Stimulated activated CD8-positive, alpha-beta memory T cell treated with anti-CD3 and anti-CD28 coated beads, Interleukin-12 subunit alpha, Interleukin-12 subunit beta, amount 100 ng/mL, for 24 hours (primary cell): ENCODE measurements around the gene CENPQ.
A peak's percentile ranks its signal among the peaks of the same experiment; 100 is the strongest.
"Not testable (repeated sequence)": the region's sequence is repeated elsewhere in the genome, so short reads cannot be mapped to it uniquely, and the experiment has no call there.

Experiments used
- DNase-seq: peaks from one replicate; pipeline ENCODE4 v3.0.0-alpha.2; 2020; ENCODE audit errors: extremely low read depth

The CENPQ gene, protein sequence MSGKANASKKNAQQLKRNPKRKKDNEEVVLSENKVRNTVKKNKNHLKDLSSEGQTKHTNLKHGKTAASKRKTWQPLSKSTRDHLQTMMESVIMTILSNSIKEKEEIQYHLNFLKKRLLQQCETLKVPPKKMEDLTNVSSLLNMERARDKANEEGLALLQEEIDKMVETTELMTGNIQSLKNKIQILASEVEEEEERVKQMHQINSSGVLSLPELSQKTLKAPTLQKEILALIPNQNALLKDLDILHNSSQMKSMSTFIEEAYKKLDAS

DNA sequence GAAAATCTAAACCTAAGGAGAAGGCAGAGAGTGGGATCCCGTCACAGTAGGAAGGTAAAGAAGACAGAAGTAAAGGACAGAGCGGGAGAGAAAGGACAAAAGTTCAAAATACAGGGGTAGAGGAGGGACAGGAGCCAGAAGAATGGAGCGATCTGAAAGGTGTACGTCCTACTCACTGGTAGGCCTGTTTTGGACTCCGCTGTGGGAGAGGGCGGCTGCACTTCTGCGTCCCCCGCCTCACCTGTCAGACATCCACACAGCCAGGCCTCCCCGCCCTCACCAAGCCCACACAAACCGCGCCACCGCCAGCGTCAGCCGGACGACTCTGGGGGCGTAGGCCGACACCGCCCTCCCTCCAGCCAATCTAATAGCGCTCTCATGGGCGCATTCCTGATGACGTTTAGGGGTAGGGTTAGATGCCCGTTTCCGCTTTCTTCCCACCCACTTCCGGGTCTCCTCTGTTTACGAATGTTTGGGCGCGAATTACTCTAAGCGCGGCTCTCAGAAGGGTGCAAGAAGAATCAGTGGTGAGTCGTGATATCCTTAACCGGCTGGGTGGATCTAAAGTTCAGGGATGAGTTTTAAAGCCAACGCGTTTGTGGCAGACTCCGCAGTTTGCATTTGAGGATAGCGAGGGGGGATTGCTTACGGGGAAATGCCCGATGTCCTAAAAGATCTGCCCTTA lies at the start of gene CENPQ, which contains the start of gene MMUT:
Gene CENPQ (plus strand): TSS at position 444 of the 685 bp plus-strand sequence. CDS start 6,807 bp downstream, outside the sequence.
Gene MMUT (minus strand): TSS at position 327 of the 685 bp plus-strand sequence. CDS start 3,787 bp downstream, outside the sequence.
- DNase-seq = peak; percentile 79

DNA sequence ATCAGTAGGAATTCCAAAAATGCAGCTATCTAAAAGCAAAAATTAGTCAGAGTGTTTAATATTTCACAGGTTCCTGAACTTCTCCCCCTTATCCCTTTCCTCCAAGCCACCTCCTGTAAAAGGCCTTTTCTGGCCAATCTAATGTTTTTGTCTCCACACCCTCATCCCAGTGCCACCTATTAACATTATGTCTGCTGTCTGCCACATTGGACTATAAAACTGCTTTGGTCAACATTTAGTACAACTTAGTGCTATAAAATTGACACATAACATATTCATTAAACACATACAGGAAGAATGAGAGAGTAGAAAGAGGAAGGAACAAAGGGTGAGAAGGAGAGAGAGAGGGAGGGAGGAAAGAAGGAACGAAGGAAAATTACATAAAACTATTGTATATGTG lies 47.8 kb upstream of the CENPQ start:
- no peak for DNase-seq

DNA sequence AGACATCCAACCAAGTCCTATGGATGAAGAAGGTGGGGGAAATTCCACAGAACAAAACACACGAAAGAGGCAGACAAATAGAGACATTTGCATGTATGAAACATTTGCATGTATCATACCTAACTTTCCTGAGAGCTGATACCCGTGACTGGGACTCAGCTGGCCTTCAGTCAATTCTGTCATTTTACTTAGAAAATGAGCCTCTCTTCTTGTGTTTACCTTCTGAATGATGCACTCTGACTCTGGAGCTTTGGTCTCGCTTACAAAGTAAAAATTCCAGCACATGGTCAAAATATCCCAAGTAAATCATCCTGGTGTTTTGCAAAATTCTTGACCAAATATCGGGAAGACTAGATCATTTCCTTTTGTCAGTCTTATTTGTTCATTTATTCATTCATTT lies 47.0 kb upstream of the CENPQ start:
- no peak for DNase-seq

DNA sequence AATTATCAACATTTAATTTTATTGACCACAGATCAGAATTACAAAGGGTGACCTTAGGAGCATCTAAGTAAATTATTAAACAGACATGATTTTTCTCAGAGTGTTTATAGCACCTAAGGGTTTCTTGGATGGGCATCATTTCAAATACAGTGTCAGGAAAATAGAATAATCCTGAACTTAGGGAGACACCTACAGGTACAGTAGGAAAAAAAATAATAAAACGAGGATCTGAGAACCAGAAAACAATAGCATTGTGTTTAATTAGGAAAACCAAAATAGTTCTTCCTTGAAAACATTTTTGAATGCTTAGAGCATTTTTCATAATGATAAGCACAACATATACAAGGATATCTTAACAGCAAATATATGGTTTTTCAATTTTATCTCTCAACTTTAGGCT lies 39.4 kb upstream of the CENPQ start:
- DNase-seq = no peak

DNA sequence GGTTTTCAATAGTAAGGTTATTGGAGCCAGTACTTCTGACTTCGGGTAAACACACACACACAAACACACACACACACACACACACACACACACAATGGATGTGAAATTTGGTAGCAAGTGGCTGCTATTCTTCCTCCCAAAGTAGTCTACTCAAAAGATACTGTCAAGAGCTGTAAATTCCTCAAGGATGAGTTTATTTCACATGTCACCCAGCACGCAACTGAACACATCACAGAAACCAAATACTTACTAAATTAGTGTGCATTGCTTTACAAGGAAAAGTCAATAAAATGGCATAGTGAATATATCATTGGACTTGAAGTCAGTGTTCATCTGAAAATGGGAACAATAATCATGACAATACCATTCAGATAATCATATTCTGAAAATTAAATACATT lies 33.0 kb upstream of the CENPQ start:
- DNase-seq = no peak

DNA sequence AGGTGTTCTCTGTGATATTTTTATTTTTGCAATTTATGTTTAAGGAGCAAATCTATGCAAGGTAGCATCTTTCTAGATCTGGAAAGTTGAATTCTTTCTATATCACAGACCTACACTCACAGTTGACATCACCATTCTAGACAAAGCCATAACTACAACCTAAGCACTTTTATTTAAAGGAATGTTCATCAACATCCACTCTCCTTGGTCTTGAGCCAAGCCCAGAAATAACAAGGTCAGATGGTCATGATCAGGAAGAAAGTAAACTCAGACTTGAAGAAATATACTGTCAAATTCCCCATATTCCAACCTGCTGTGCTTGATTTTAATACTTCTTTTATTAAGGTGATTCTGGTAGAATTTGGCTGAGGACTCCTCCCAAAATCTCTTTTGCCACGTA lies 32.3 kb upstream of the CENPQ start:
- DNase-seq = no peak

DNA sequence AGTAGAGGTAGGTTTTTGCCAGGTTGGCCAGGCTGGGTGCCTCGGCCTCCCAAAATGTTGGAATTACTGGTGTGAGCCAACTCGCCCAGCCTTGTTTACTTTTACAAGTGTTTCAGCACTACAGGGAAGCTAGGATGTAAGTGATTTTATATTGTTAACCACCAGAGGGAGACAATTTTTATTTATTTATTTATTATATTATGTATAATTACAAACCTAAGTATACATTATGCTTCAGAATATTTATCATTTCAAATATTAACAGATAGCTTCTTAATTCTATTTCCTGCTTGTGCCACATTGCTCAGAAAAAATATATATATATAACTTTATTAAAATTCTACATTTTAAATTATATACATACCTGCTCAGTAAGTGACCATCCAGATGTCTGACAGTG lies 9.9 kb upstream of the CENPQ start:
- no peak for DNase-seq

DNA sequence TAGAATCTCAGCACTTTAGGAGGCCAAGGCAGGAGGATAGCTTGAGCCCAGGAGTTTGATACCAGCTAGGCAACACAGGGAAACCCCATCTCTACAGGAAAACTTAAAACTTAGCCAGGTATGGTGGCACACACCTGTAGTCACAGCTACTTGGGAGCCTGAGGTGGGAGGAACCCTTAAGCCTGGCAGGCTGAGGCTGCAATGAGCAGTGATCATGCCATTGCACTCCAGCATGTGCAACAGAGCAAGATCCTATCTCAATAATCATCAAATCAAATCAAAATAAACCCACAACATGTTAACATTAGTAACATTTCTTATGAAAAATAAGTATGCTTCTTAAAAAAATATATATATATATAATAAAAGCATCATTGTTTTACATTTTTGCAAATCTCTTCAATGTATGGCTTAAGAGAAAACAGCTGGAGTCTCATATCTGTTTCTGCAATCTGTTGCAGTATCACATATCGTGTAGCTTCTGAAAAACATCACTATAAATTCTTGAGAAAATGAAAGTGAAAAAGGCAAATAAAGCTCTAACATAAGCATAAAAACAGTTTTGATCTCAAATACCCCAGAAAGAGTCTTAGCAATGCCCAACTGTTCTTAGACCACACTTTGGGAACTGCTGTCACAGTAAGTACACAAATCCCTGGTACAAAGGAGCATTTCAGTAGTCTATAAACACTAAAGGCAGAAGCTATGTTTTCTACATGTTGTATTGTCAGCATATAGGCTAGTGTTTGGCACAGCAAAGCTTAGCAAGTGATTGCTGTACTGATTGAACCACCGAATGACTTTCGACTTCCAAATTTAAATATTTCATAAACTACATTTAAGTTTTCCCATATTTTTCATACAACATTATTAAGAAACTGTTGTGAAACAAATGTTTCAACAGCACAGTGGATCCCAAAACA lies 8.1 kb upstream of the CENPQ start:
- no peak for DNase-seq

DNA sequence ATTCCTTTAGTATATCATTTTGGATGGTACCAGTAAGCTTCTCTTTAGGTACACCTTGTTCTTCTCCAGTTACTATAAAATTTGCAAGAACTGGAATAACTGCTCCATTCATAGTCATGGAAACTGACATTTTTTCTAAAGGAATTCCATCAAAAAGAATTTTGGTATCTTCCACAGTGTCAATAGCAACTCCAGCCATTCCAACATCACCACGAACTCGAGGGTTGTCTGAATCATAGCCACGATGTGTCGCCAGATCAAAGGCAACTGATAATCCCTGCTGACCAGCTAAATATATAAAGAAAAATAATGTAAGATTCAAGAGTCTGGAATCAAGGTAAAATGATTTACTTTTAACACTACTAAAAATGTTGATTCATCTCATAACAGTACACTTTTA lies 5.4 kb upstream of the CENPQ start:
- no peak for DNase-seq

DNA sequence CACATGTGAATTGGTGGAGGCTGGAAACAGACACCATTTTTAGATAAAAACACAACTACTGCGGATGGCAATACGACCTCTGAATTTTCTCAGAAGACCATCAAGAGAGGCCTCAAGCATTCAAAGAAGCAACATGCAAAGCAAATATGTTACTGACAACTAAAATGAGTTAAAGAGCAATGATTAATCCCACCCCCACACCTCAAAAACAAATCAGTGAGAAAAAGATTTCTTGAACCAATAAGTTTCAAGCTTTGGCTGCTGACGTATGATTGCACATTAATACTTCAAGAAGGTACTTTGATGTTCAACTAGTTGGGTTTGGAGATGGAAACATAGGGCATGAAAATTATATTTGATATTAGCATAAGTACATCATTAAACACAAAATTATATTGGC lies 1.1 kb upstream of the CENPQ start:
- no peak for DNase-seq

DNA sequence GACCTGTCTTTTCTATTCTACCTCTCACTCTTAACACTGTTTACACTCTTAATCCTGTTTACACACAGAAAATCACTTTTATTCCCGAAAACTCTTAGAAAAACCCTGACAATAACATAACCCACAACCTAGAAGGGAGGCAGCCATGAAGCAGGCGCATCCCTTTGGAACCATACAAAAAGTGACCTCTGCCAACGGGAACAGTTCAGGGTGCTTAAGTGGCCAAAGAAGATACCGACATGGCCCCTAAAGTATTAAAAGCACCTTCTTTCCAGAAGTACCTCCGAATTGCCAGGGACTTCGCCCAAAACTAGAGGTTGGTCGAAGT lies 607 bp upstream of the CENPQ start:
- DNase-seq = no peak

DNA sequence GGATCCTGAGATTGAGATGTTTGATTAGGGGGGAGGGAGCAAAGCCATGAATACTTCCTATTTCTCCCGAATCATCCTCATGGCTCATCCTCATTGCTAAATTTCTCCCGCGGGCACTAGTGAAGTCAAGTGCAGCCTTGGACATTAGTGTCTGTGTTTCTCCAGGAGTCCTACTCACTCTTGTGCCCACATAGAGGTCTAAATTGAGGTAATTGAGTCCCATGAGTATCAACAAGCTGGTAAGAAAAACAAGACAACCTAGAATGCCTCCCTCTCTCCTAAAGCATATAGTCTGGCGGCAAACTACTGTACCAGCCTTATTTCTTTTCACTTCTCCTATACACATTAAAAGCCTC lies 420 bp downstream of the CENPQ start:
- DNase-seq = no peak

DNA sequence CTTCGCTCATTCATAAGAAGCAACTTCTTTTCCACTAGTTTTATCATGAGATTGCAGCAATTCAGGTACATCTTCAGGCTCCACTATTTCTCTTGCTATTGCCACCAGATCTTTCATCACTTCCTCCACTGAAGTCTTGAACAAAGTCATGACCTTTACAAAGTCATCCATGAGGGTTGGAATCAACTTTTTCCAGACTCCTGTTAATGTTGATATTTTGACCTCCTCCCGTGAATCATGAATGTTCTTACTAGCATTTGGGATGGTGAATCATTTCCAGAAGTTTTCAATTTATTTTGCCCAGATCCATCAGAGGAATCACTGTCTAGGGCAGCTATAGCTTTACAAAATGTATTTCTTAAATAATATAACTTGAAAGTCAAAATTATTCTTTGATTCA lies 1.5 kb downstream of the CENPQ start:
- no peak for DNase-seq

DNA sequence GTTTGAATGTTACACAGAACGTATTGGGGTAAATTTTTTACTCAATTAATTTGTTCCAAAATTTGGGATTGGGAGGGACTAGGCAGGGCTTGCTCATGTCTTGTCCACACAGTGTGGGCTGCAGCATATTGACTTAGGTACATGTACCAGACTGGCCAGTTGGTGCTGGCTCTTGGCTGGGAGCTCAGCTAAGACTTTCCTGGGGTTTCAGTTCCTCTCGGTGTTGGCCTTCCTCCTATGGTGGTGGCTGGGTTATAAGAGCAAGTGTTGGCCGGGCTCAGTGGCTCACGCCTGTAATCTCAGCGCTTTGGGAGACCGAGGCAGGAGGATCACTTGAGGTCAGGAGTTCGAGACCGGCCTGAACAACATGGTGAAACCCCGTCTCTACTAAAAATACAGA lies 4.9 kb downstream of the CENPQ start:
- DNase-seq = no peak

DNA sequence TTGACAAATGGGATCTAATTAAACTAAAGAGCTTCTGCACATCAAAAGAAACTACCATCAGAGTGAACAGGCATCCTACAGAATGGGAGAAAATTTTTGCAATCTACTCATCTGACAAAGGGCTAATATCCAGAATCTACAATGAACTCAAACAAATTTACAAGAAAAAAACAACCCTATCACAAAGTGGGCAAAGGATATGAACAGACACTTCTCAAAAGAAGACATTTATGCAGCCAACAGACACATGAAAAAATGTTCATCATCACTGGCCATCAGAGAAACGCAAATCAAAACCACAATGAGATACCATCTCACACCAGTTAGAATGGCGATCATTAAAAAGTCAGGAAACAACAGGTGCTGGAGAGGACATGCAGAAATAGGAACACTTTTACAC lies 13.4 kb downstream of the CENPQ start:
- not testable (repeated sequence) for DNase-seq

DNA sequence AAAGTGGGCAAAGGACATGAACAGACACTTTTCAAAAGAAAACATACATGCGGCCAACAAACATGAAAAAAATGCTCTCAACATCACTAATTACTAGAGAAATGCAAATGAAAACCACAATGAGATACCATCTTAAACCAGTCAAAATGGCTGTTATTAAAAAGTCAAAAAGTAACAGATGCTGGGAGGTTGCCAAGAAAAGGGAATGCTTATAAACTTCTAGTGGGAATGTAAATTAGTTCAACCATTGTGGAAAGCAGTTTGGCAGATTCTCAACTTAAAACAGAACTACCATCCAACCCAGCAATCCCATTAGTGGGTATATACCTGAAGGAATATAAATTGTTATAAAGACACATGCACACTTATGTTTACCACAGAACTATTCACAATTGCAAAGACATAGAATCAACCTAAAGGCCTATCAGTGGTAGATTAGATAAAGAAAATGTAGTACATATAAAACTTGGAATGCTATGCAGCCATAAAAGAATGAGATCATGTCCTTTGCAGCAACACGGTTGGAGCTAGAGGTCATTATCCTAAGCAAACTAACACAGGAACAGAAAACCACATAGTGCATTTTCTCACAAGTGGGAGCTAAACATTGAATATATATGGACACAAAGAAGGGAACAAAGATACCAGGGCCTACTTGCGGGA lies 16.3 kb downstream of the CENPQ start:
- no peak for DNase-seq

DNA sequence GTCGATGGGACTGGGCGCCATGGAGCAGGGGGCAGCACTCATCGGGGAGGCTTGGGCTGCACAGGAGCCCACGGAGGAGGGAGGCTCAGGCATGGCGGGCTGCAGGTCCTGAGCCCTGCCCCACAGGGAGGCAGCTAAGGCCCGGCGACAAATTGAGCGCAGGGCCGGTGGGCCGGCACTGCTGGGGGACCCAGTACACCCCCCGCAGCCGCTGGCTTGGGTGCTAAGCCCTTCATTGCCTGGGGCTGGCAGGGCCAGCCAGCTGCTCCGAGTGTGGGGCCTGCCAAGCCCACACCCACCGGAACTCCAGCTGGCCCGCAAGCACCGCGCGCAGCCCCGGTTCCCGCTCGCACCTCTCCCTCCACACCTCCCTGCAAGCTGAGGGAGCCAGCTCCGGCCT lies 18.7 kb downstream of the CENPQ start:
- DNase-seq = not testable (repeated sequence)

DNA sequence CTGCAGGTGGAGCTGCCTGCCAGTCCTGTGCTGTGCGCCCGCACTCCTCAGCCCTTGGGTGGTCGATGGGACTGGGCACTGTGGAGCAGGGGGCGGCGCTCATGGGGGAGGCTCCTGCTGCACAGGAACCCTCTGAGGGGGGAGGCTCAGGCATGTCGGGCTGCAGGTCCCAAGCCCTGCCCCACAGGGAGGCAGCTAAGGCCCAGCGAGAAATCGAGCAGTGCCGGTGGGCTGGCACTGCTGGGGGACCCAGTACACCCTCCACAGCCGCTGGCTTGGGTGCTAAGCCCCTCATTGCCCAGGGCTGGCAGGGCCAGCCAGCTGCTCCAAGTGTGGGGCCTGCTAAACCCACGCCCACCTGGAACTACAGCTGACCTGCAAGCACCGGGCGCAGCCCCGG lies 20.2 kb downstream of the CENPQ start:
- not testable (repeated sequence) for DNase-seq

DNA sequence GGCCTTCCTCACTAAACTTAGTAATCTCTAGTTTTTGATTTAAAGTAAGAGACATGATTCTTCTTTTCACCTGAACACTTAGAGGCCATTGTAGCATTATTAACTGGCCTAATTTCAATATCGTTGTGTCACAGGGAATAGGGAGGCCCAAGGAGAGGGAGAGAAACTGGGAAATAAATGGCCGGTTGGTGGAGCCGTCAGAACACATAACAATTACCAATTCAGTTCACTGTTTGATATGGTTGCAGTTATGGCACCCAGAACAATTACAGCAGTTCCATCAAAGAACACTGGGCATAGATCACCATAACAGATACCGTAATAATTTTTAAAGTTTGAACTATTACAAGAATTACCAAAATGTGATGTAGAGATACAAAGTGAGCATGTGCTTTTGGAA lies 27.5 kb downstream of the CENPQ start:
- DNase-seq = no peak

DNA sequence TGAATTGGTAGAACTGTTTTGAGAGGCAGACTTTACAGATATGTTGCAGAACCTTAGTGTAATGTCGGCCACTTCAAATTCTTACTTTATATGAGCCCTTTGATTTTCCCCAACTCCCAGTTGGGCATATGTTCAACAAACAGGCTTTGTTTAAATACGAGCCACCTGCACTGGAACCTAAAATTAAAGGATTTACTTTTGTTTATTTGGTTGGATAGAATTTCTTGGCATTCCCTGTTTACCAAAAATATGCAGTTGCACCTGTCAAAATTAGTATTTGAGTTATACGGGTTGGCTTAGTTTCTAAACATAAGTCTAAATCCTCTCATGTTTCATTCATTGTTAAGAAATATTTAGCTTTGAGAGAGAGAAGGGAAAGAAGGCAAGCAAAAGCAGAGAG lies 34.1 kb downstream of the CENPQ start:
- DNase-seq = no peak

DNA sequence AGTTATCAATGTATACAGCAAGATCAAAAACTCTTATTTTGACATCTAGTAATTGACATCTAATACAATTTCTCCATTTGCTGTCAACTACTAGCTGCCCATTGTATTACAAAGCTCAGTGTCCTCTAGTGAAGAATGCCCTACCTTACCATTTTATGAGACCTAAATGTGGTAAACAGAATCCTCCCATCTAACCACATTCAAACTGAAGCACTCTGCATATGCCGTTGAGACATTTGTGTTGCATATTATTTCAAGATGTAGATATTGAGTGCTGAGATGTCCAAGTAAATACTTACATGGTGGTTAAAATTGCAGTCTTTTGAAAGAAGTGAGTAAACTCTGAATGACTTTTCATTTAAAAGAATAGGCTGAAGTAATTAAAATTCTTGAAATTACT lies 36.0 kb downstream of the CENPQ start:
- no peak for DNase-seq

DNA sequence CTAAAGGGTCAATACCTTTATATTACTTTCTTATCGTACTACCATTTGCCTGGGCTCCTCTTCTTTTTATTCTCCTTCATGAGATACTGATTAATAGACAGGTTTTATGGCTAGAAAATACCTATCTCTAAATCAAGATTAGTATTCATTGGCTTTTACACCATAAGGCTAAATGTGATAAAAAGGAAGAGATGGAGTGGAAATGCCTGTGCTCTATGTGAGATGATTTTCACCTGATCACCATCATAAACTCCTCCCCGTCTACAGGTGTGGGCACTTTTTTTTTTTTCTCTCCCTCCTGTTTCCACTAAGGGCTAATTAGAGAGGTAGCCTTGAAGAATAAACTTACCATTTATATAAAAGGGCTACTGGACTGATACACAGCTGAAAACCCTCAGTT lies 36.5 kb downstream of the CENPQ start, which contains the start of gene GLYATL3:
Gene GLYATL3 (plus strand): TSS at position 301 of the 400 bp plus-strand sequence. CDS start 12,068 bp downstream, outside the sequence.
- DNase-seq = no peak
